Caco-2 (cell line): Measurements from ENCODE around the gene WDFY2. TPM values are rescaled to one million over a fixed set of nuclear protein-coding genes. Genes with fewer than 3 reads are reported as not detected.

Source experiments
- BruUV-seq: library from RNA; stranded (reverse); fragments of 400-500 nt; replicated peaks from 2 replicates; lab custom pipeline; 2021; lab: Mats Ljungman, UMichigan
- CTCF ChIA-PET: fragments of 300-600 bp; sonication (Branson Sonifier 250); formaldehyde crosslinking; loops from one replicate; lab custom pipeline; 2022; ENCODE audit warnings: antibody characterized with exemption; lab: Charles Lee
- POLR2A ChIA-PET: fragments of 300-600 bp; sonication (Branson Sonifier 250); formaldehyde crosslinking; loops from one replicate; lab custom pipeline; 2022; ENCODE audit warnings: antibody characterized with exemption; lab: Charles Lee
- DNase-seq, 2 experiments: peaks; one replicate each; pipeline versions ENCODE4 v3.0.0 to v3.0.0-alpha.2; 2020 to 2022
- H3K27me3 ChIP-seq: replicated peaks from 2 replicates; pipeline ENCODE4 v1.6.0; 2011; ENCODE audit warnings: low read length; ENCODE audit not compliant: control insufficient read depth, insufficient read depth
- H3K36me3 ChIP-seq: 2 replicates; pipeline ENCODE4 v1.5.1; 2011; ENCODE audit warnings: low read length; ENCODE audit not compliant: control insufficient read depth, insufficient read depth
- H3K4me1 ChIP-seq: fragments of 250-450 bp; sonication (Bioruptor Pico); 2 replicates; pipeline ENCODE4 v1.5.1; 2020; ENCODE audit warnings: mild to moderate bottlenecking
- H3K4me3 ChIP-seq: 2 replicates; pipeline ENCODE4 v1.5.1; 2011; ENCODE audit warnings: low read depth, mild to moderate bottlenecking, control low read depth, low read length
- H3K9me3 ChIP-seq: fragments of 250-450 bp; sonication (Bioruptor Pico); 2 replicates; pipeline ENCODE4 v1.5.1; 2020; ENCODE audit warnings: mild to moderate bottlenecking, moderate library complexity
- H3K27ac Mint-ChIP-seq: one replicate; pipeline ENCODE4 v1.8.0; 2022; ENCODE audit warnings: mixed read lengths; ENCODE audit not compliant: unreplicated experiment
- H3K27me3 Mint-ChIP-seq: one replicate; pipeline ENCODE4 v1.8.0; 2022; ENCODE audit warnings: mixed read lengths; ENCODE audit not compliant: insufficient read depth, unreplicated experiment
- H3K36me3 Mint-ChIP-seq: one replicate; pipeline ENCODE4 v1.8.0; 2022; ENCODE audit warnings: mild to moderate bottlenecking, mixed read lengths; ENCODE audit not compliant: insufficient read depth, unreplicated experiment
- H3K4me1 Mint-ChIP-seq: one replicate; pipeline ENCODE4 v1.8.0; 2022; ENCODE audit warnings: low read depth, mixed read lengths; ENCODE audit not compliant: unreplicated experiment
- H3K4me3 Mint-ChIP-seq: one replicate; pipeline ENCODE4 v1.8.0; 2022; ENCODE audit warnings: mild to moderate bottlenecking, moderate library complexity, mixed read lengths; ENCODE audit not compliant: unreplicated experiment
- H3K9me3 Mint-ChIP-seq: one replicate; pipeline ENCODE4 v1.8.0; 2022; ENCODE audit warnings: mixed read lengths; ENCODE audit not compliant: unreplicated experiment
- intact Hi-C: fragments of 100-400 bp; cut with micrococcal nuclease; formaldehyde crosslinking; loops from one replicate; pipeline ENCODE4 v1.10.0; 2022; ENCODE audit not compliant: unreplicated experiment
- total RNA-seq: library from RNA; stranded (reverse); gene quantifications from 2 replicates; pipeline ENCODE4 v1.2.3, GENCODE V29; 2022
- TF ChIP-seq, protein P1 (sequence below), 2 experiments: fragments of 200-600 bp in 1 of 2; IDR thresholded peaks; 1 replicate in 1 of 2; 2 replicates in 1 of 2; pipeline versions ENCODE4 v1.5.1 to v1.8.0; 2011 to 2022; ENCODE audit warnings: antibody characterized with exemption in 1 of 2, control low read depth in 1 of 2, inconsistent platforms in 1 of 2, low read depth in 1 of 2, low read length in 1 of 2, mild to moderate bottlenecking in 1 of 2, moderate library complexity in 1 of 2; ENCODE audit not compliant: insufficient read depth in 1 of 2, severe bottlenecking in 1 of 2, unreplicated experiment in 1 of 2

Gene WDFY2
- total RNA-seq, 1 experiment from 2014 or later: 9.2 TPM

DNA sequence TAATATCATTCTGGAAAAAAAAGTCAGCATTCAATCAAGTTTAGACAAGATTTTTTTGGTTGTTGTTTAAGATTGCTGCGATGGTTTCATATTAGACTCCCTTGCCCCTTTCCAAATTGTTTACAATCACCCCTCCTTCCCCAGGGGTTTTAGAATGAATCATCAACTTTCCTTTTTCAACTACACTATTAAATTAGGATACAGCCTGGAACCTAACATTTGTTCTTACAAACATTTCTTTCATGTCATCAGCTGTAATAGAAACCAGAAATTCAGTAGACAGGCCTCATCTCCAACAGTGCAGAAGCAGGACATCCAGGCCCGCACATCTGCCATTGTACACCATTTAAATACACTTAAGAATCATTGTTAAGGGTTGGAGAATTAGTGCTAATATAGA, 44.4 kb upstream of the WDFY2 start:
- H3K36me3 Mint-ChIP-seq: no peaks in the 10 kb centered on the region
- Histone ChIP-seq H3K4me1 (no peaks in the 10 kb centered on the region), H3K4me3 (no peak overlapping the region), H3K27me3 (no peaks in the 10 kb centered on the region), H3K36me3 (no peaks in the 10 kb centered on the region), H3K9me3 (no peaks in the 10 kb centered on the region)
- DNase-seq: no peak
- H3K27me3 Mint-ChIP-seq: no peaks in the 10 kb centered on the region
- H3K4me1 Mint-ChIP-seq: peaks cover 7% of the 10 kb centered on the region
- no TSS peak for BruUV-seq
- H3K9me3 Mint-ChIP-seq: no peaks in the 10 kb centered on the region
- no peak overlapping the region for H3K4me3 Mint-ChIP-seq
- CTCF ChIA-PET: no interaction called here
- H3K27ac Mint-ChIP-seq: no peak overlapping the region
- TF ChIP-seq, protein P1, sequence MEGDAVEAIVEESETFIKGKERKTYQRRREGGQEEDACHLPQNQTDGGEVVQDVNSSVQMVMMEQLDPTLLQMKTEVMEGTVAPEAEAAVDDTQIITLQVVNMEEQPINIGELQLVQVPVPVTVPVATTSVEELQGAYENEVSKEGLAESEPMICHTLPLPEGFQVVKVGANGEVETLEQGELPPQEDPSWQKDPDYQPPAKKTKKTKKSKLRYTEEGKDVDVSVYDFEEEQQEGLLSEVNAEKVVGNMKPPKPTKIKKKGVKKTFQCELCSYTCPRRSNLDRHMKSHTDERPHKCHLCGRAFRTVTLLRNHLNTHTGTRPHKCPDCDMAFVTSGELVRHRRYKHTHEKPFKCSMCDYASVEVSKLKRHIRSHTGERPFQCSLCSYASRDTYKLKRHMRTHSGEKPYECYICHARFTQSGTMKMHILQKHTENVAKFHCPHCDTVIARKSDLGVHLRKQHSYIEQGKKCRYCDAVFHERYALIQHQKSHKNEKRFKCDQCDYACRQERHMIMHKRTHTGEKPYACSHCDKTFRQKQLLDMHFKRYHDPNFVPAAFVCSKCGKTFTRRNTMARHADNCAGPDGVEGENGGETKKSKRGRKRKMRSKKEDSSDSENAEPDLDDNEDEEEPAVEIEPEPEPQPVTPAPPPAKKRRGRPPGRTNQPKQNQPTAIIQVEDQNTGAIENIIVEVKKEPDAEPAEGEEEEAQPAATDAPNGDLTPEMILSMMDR (IDR thresholded peaks at IDR 0.05; ENCODE audit: insufficient read depth in 1 of 2, low read depth in 1 of 2, low read length in 1 of 2, severe bottlenecking in 1 of 2, unreplicated experiment in 1 of 2): no peak
- intact Hi-C loops: no loop called here
- POLR2A ChIA-PET: interaction anchor here (0.6 kb wide), 1 partner anchor 214 kb away, joined by 9 read pairs; no protein-coding TSS in a partner anchor

DNA sequence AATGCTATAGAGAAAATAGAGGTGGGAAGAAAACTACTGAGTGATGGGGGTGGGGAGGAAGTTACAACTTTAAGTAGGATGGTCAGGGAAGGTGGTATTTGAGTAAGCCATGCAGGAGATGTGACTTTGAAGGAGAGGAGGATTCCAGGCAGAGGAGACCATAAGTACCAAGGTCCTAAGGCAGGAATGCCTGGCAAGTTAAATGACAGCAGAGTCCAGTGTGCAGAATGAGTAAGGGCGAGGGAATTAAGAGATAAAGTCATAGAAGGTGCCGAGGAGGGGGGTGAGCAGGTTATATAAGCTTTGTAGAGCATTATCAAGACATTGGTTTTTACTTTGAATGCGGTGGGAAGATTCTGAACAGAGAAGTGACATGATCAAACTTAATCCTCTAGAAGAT, 43.2 kb upstream of the WDFY2 start:
- H3K27me3 ChIP-seq: no peaks in the 10 kb centered on the region
- H3K4me3 Mint-ChIP-seq: no peak overlapping the region
- POLR2A ChIA-PET: no interaction called here
- intact Hi-C loops: no loop called here
- no TSS peak for BruUV-seq
- H3K4me3 ChIP-seq: no peak overlapping the region
- H3K9me3 ChIP-seq: no peaks in the 10 kb centered on the region
- no peaks in the 10 kb centered on the region for H3K27me3 Mint-ChIP-seq
- H3K4me1 Mint-ChIP-seq: peaks cover 7% of the 10 kb centered on the region
- no peaks in the 10 kb centered on the region for H3K36me3 ChIP-seq
- CTCF ChIA-PET: no interaction called here
- H3K4me1 ChIP-seq: no peaks in the 10 kb centered on the region
- H3K27ac Mint-ChIP-seq: no peak overlapping the region
- no peaks in the 10 kb centered on the region for H3K9me3 Mint-ChIP-seq
- H3K36me3 Mint-ChIP-seq: no peaks in the 10 kb centered on the region
- TF ChIP-seq, protein P1 (IDR thresholded peaks at IDR 0.05; ENCODE audit: insufficient read depth in 1 of 2, low read depth in 1 of 2, low read length in 1 of 2, severe bottlenecking in 1 of 2, unreplicated experiment in 1 of 2): no peak
- no peak for DNase-seq

DNA sequence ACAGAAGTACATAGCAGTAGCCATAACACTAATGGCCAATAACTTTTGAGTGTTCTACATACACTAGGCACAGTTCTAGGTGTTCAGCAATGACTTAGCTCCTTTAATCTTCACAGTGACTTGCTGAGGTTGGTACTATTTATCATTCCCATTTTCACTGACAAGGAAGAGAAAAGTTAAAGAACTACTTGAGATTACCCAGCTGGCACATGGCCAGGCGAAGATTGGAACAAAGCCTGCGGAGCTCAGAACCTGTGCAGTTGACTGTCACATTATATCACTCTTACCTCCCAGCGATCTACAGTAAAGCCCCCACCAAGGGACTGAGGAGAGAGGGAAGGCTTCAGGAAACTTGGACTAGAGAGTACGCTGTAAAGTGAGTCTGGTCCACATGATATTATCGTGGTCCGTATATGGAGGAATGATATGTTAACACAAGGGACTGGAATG, 42.4 kb upstream of the WDFY2 start:
- no peak overlapping the region for H3K4me3 ChIP-seq
- no peak for DNase-seq
- TF ChIP-seq, protein P1 (IDR thresholded peaks at IDR 0.05; ENCODE audit: insufficient read depth in 1 of 2, low read depth in 1 of 2, low read length in 1 of 2, severe bottlenecking in 1 of 2, unreplicated experiment in 1 of 2): no peak
- no peak overlapping the region for H3K4me3 Mint-ChIP-seq
- H3K9me3 ChIP-seq: no peaks in the 10 kb centered on the region
- H3K27me3 ChIP-seq: no peaks in the 10 kb centered on the region
- H3K36me3 Mint-ChIP-seq: no peaks in the 10 kb centered on the region
- intact Hi-C loops: no loop called here
- POLR2A ChIA-PET: no interaction called here
- BruUV-seq: no TSS peak
- no peaks in the 10 kb centered on the region for H3K4me1 ChIP-seq
- no peaks in the 10 kb centered on the region for H3K9me3 Mint-ChIP-seq
- H3K27me3 Mint-ChIP-seq: no peaks in the 10 kb centered on the region
- H3K4me1 Mint-ChIP-seq: peaks cover 7% of the 10 kb centered on the region
- H3K36me3 ChIP-seq: no peaks in the 10 kb centered on the region
- CTCF ChIA-PET: no interaction called here
- no peak overlapping the region for H3K27ac Mint-ChIP-seq
